ENCODE results near the gene RAMP1. TPM values are rescaled to one million over a fixed set of nuclear protein-coding genes. Genes with fewer than 3 reads are reported as not detected.

Gene RAMP1
- total RNA-seq, 1 experiment from 2014 or later, result 23.4 TPM

GRCh38 chr2:237892984-237893595 is 33.7 kb downstream of the RAMP1 start (continued):
- TF ChIP-seq YY1 (IDR thresholded peaks at IDR 0.05; ENCODE audit: extremely low read depth, insufficient replicate concordance, low read depth, low read length), result no peak
- TF ChIP-seq ATF3 (IDR thresholded peaks at IDR 0.05), result no peak
- TF ChIP-seq REST (IDR thresholded peaks at IDR 0.05; ENCODE audit: low read depth), result no peak

- H3K9ac ChIP-seq (ENCODE audit: low read length), result no peak overlapping the region
- CTCF ChIA-PET, result no interaction called here
- no peak overlapping the region for H2AFZ ChIP-seq (ENCODE audit: low read depth, low read length, poor library complexity, severe bottlenecking)
- ATAC-seq, result no peak
- no peak for DNase-seq (ENCODE audit: low read depth, low spot score)
- RAD21 ChIA-PET (ENCODE audit: low non-redundant PET in 1 of 2, low total read pairs in 2 of 2, uncharacterized antibody in 2 of 2, unreplicated experiment in 2 of 2), result no interaction called here
- peaks cover 2 to 6% of the 10 kb centered on the region in 2 experiments; a peak in 1 of 4 replicates for H3K4me1 ChIP-seq (ENCODE audit: control insufficient read depth in 1 of 2, insufficient read depth in 2 of 2, low read length in 2 of 2)
- intact Hi-C loops (cut with micrococcal nuclease), result no loop called here
- TF ChIP-seq MAX (IDR thresholded peaks at IDR 0.05) (no peak), EZH2 (IDR thresholded peaks at IDR 0.05) (no peak)
- H3K9me3 ChIP-seq (ENCODE audit: control insufficient read depth in 1 of 2, insufficient read depth in 1 of 2, low read depth in 1 of 2, low read length in 2 of 2), result no peaks in the 10 kb centered on the region
- H4K20me1 ChIP-seq (ENCODE audit: insufficient read depth), result no peaks in the 10 kb centered on the region
- H3K36me3 ChIP-seq (ENCODE audit: control insufficient read depth in 1 of 2, insufficient read depth in 2 of 2, low read length in 2 of 2), result no peaks in the 10 kb centered on the region
- no TSS peak for BruUV-seq (replicated peaks)
- no peak overlapping the region for H3K4me3 ChIP-seq (replicated peaks in 1 of 2; ENCODE audit: low read depth in 1 of 2, low read length in 2 of 2)
- H3K79me2 ChIP-seq (ENCODE audit: insufficient read depth, low read length), result no peaks in the 10 kb centered on the region
- H3K27ac ChIP-seq (ENCODE audit: low read depth, low read length), result no peak overlapping the region
- no peaks in the 10 kb centered on the region for H3K9me2 ChIP-seq (ENCODE audit: insufficient read depth)
- H3K4me2 ChIP-seq (ENCODE audit: low read length), result no peak overlapping the region
- POLR2A ChIA-PET, result no interaction called here
- H3K27me3 ChIP-seq (ENCODE audit: insufficient read depth, low read length), result no peaks in the 10 kb centered on the region
These were observed 35.1 kb downstream of the RAMP1 start for GRCh38 chr2:237894396-237894979.
